Aorta (tissue), 5 donors: Measurements from ENCODE around the gene PKIG. TPM values are rescaled to one million over a fixed set of nuclear protein-coding genes. Genes with fewer than 3 reads are reported as not detected.

ENCODE experiments used
- ATAC-seq: fragments of 200-7000 bp; cut with Tn5 transposase; one replicate; pipeline ENCODE4 v1.9.1; 2022; ENCODE audit warnings: moderate library complexity; ENCODE audit not compliant: low FRiP score
- DNase-seq, 2 donors: peaks; one replicate each; pipeline ENCODE4 v3.0.0-alpha.2; 2020
- H3K27ac ChIP-seq, 2 donors: one replicate each; pipeline ENCODE4 v1.5.1; 2013; ENCODE audit warnings: low read length in 2 of 2, mild to moderate bottlenecking in 2 of 2, moderate library complexity in 2 of 2, control low read depth in 1 of 2, inconsistent platforms in 1 of 2, low read depth in 1 of 2
- H3K27me3 ChIP-seq, 2 donors: one replicate each; pipeline ENCODE4 v1.6.1; 2013; ENCODE audit warnings: control low read depth in 1 of 2, low read length in 1 of 2, mild to moderate bottlenecking in 1 of 2, moderate library complexity in 1 of 2; ENCODE audit not compliant: insufficient read depth in 2 of 2, control insufficient read depth in 1 of 2
- H3K36me3 ChIP-seq, 2 donors: one replicate each; pipeline ENCODE4 v1.6.1; 2013; ENCODE audit warnings: control low read depth in 1 of 2, low read length in 1 of 2, mild to moderate bottlenecking in 1 of 2; ENCODE audit not compliant: insufficient read depth in 2 of 2, control insufficient read depth in 1 of 2
- H3K4me1 ChIP-seq, 2 donors: one replicate each; pipeline ENCODE4 v1.6.1; 2013; ENCODE audit warnings: low read length in 2 of 2, control low read depth in 1 of 2, mild to moderate bottlenecking in 1 of 2, moderate library complexity in 1 of 2; ENCODE audit not compliant: insufficient read depth in 2 of 2, control insufficient read depth in 1 of 2
- H3K4me3 ChIP-seq, 2 donors: one replicate each; pipeline ENCODE4 v1.5.1; 2013; ENCODE audit warnings: low read length in 2 of 2, control low read depth in 1 of 2, mild to moderate bottlenecking in 1 of 2
- H3K9me3 ChIP-seq: one replicate; pipeline ENCODE4 v1.6.1; 2013; ENCODE audit warnings: mild to moderate bottlenecking, low read length; ENCODE audit not compliant: control insufficient read depth
- WGBS, 2 donors: extraction: QIAGEN DNeasy Blood & Tissue Kit; methylation state at CpG; one replicate each; pipeline ENCODE4 v1.1.7; 2013; 5-methylcytosine and 5-hydroxymethylcytosine counted together
- intact Hi-C, 2 donors: fragments of 100-400 bp; cut with DNase I; formaldehyde crosslinking; loops; one replicate each; pipeline versions ENCODE4 v1.14.2 to v1.15.0; 2022
- polyA plus RNA-seq, 2 donors: library from polyadenylated mRNA; stranded (reverse); fragments of 200-250 nt; gene quantifications; one replicate each; pipeline ENCODE4 v1.2.3, GENCODE V29; 2013
- total RNA-seq, 2 donors: library from RNA; stranded (reverse); fragmentation: NEBNext Ultra II Directional; extraction: Animal tissue kit (Norgen Biotek cat#: 25700); gene quantifications; one replicate each; pipeline ENCODE4 v1.2.1, GENCODE V29; 2021
- donor health status: healthy with polysubstance abuse.
- donor health status: Bipolar disorder and iron deficiency.
- donor health status: DM: no; HTN: no; CAD: no.
- donor health status: DM: no; HTN: no; CAD: no.
- donor health status: DM: yes; HTN: yes; CAD: no.

Gene PKIG
- total and polyA plus RNA-seq, 4 donors: 80.9 to 247 (median 137) TPM

DNA sequence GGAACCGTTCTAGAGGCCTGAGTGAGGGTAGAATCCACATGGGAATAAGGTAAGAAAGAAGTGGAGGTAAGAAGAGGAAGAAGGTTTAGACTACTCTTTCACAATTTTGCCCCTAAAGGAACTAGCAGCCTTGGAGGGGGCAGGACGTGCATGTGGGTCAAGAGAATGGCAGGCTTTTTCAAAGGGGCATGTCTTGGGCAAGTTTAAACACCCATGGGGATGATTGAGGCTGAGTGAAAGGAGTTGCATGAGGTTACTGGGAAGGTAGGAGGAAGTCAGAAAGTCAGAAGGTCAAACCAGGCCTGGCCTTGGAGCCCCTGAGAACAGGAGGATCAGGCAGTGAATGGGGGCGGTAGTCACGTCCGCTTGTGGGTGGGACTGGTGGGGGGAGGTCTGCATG, 58.9 kb downstream of the PKIG start:
- H3K27ac ChIP-seq: no peak overlapping the region
- H3K27me3 ChIP-seq: no peaks in the 10 kb centered on the region
- H3K4me3 ChIP-seq: no peak overlapping the region
- DNase-seq: no peak
- 96 to 98% methylated on average over 5 of the region's 5 CpGs for WGBS, 2 donors
- no peak for ATAC-seq
- H3K9me3 ChIP-seq: no peaks in the 10 kb centered on the region
- H3K4me1 ChIP-seq: no peaks in the 10 kb centered on the region
- no peaks in the 10 kb centered on the region for H3K36me3 ChIP-seq
- intact Hi-C loops: no loop called here

DNA sequence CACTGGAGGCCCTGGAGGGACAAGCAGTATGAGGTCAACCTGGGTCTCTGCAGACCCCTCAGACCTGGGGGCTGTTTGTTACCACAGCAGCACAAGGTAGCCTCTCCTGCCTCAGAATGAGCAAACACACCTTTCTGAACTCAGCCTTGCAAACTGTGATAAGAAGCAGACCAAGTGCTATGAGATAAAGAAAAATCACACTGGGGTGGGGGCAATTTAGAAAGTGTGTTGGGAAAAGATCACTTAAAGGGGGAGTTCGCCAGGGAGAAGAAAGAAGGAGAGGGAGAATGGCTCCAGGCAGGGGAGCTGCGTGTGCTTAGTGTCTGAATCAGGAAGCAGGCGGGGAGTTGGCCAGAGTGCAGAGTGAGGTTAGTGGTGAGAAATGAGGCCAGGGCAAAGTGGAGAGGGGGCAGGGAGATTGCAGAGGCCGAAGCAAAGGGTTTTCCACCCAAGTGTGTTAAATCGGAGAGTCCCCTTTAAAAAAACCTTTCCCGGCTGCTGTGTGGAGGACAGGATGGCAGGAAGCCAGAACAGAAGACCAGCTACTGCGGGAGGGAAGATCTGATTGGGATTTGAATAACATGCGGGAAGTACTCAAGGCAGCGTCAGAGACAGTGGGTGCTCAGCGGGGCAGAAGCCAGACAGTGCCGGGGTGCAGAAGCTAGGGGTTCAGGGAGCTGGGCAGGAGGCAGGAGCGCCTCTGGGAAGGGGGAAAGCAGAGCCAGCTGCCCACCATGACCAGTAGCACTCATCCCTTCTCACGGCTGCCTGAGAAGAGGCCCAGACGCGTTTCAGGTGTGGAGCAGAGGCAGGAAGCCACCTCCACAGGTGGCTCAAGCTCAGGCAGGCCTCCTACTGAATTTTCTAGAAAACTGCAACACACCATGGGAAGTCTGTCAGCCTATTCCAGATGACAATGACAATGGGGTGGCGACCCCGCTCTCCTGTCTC, 60.1 kb downstream of the PKIG start:
- H3K4me1 ChIP-seq: no peaks in the 10 kb centered on the region
- DNase-seq (peak; percentile 80 to 82), ATAC-seq (peak; percentile 61)
- no peak overlapping the region for H3K4me3 ChIP-seq
- H3K27me3 ChIP-seq: no peaks in the 10 kb centered on the region
- no peaks in the 10 kb centered on the region for H3K9me3 ChIP-seq
- intact Hi-C loops: no loop called here
- H3K27ac ChIP-seq: no peak overlapping the region
- 37% methylated on average over 17 of the region's 17 CpGs for WGBS, 2 donors
- no peaks in the 10 kb centered on the region for H3K36me3 ChIP-seq

DNA sequence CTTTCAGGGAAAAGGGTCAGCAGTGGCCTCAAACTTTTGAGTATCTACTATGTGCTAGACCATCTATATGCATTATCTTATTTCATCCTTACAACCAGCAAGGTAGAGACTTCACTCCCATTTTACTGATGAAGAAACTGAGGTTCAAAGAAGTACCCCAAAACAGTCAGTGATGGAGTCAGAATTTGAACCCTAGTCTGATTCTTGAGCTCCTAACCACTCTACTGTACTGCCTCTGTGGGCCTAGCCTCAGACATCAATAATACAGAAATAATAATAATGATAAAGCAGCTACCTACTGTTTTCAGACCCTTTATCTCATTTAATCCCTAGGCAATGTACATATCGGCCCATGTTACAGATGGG, 60.8 kb downstream of the PKIG start:
- DNase-seq (no peak), ATAC-seq (no peak)
- H3K27ac ChIP-seq: no peak overlapping the region
- H3K36me3 ChIP-seq: no peaks in the 10 kb centered on the region
- no peaks in the 10 kb centered on the region for H3K9me3 ChIP-seq
- intact Hi-C loops: no loop called here
- no peaks in the 10 kb centered on the region for H3K4me1 ChIP-seq
- no peak overlapping the region for H3K4me3 ChIP-seq
- WGBS, 2 donors: 87 to 90% methylated on average over 1 of the region's 1 CpG
- H3K27me3 ChIP-seq: no peaks in the 10 kb centered on the region

DNA sequence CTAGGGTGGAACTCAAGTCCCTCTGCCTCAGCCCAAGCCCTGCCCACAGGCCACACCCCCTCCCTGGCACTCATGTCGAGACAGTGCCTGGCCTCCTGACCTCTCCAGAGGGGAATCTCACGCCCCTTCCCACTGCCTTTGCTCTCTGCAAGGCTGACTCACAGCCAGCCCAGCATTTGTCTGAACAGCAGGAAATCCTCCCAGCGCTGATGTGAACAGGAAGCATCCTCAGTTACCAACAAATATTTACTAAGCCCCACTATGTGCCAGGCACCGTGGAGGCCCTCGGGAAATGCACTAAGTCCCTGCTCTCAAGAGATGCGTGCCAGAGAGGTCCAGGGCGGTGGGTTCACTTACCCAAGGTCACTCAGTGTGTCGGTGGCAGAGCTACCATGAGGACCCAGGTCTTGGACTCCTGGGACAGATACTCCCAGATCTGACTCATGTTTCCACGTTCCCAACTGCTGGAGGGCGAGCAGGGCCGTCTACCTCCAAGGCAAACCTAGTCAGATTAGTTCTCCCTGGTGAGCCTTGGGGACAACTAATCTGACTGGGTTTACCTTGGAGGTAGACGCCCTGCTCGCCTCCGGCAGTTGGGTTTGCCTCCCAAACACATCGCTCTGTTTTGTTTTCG, 61.3 kb downstream of the PKIG start:
- Histone ChIP-seq H3K27ac (no peak overlapping the region), H3K27me3 (no peaks in the 10 kb centered on the region), H3K9me3 (no peaks in the 10 kb centered on the region), H3K4me1 (no peaks in the 10 kb centered on the region), H3K4me3 (no peak overlapping the region), H3K36me3 (no peaks in the 10 kb centered on the region)
- ATAC-seq: peak; percentile 55
- WGBS, 2 donors: 66% methylated on average over 16 of the region's 16 CpGs
- intact Hi-C loops: no loop called here
- peak; percentile 86 to 89 for DNase-seq

DNA sequence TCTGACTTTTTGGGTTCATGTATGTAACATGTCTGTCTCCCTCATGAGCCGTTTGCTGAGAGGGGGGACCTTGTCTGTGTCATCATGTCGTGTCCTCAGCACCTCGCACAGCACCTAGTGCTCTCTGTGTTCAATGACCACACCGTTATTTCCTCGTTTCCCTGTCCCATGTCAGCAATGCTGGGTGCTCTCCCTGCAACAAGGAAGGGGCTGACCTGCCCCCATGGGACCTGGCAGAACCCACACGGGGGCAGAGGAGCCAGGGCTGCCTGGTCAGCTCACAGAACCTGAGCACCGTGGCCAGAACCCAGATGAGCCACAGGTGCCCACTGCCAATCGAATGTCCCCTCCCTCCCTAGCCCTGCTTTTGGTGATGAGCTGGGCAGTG, 61.8 kb downstream of the PKIG start:
- H3K9me3 ChIP-seq: no peaks in the 10 kb centered on the region
- WGBS, 2 donors: 86 to 90% methylated on average over 8 of the region's 8 CpGs
- no peak for DNase-seq
- H3K27ac ChIP-seq: no peak overlapping the region
- no peaks in the 10 kb centered on the region for H3K27me3 ChIP-seq
- no peaks in the 10 kb centered on the region for H3K4me1 ChIP-seq
- intact Hi-C loops: no loop called here
- ATAC-seq: no peak
- H3K4me3 ChIP-seq: no peak overlapping the region
- no peaks in the 10 kb centered on the region for H3K36me3 ChIP-seq

DNA sequence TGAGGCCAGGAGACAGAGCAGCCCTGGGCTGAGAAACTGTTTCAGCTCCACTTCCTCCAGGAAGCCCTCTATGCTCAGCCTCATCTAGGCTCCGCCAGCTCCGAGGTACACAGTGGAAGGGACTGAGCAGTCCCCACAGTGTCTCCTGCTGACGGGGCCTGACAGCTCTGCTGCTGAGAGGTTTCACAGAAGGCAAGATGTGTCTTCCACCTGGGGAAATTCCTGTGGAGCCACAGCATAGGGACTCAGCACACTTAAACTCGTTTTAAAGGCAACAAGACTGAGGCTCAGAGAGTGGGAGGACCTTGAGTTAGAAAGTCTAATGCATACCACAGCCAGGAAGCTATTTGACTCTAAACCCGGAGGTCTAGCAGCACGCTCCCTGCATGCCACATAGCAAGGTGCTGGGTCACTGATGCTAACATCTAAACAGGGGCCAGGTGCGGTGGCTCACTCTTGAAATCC, 62.3 kb downstream of the PKIG start:
- ATAC-seq: no peak
- H3K4me3 ChIP-seq: no peak overlapping the region
- 81 to 85% methylated on average over 7 of the region's 7 CpGs for WGBS, 2 donors
- no peak overlapping the region for H3K27ac ChIP-seq
- DNase-seq: no peak
- no peaks in the 10 kb centered on the region for H3K27me3 ChIP-seq
- intact Hi-C loops: no loop called here
- no peaks in the 10 kb centered on the region for H3K36me3 ChIP-seq
- no peaks in the 10 kb centered on the region for H3K9me3 ChIP-seq
- no peaks in the 10 kb centered on the region for H3K4me1 ChIP-seq

DNA sequence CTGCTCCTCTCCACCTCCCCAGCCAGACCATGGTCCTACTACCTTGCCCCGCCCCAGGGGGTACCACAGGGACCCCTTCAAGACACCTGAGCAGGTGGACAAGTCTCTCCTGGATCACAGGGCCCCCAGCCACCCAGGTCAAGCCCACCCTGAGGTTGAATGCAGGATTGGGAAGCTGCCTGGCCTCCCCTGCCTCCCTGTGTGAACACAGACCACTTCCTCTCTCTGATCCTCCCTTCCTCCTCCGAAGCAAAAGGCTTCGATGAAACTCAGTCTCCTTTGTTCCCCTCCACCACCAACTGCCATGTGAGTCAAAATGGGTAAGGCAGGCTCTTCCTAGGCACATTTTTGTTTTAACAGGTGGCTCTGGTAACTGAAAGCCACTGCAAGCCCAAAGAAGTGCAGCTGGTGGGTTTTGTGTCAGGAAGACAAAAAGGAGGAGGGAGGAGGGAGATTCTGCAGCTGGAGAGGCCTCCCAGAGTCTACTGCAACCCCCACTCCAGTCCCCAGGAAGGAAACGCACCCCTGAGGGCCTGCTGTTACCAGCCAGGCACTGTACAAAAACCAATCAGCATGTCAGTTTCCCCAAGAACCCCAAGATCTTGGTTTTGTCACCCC, 63.8 kb downstream of the PKIG start:
- Histone ChIP-seq H3K36me3 (no peaks in the 10 kb centered on the region), H3K27ac (no peak overlapping the region), H3K27me3 (no peaks in the 10 kb centered on the region), H3K4me3 (no peak overlapping the region), H3K9me3 (no peaks in the 10 kb centered on the region), H3K4me1 (no peaks in the 10 kb centered on the region)
- DNase-seq (no peak), ATAC-seq (no peak)
- 71 to 75% methylated on average over 4 of the region's 4 CpGs for WGBS, 2 donors
- intact Hi-C loops: no loop called here

DNA sequence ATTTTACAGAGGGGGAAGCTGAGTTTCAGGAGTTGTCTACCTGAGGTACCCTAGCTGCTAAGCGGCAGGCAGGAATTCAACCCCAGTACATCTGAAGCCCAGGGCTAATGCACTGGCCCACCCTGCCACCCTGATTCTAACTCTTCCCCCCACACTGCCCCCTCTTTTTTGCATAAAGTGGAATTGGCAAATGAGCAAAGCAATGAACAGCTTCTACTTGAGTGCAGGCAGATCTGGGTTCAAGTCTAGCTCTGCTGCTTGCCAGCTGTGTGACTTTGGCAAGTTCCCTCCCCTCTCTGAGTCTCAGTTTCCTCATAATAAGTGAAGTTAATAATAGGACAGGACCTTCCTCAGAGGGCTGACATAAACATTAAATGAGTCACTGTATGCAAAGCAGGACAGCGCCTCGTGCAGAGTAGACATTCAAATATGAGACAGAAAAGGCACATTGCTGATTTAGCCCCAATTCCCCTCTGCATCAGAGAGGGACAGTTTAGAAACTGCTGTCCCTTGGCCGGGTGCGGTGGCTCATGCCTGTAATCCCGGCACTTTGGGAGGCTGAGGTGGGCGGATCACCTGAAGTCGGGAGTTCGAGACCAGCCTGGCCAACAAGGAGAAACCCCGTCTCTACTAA, 64.4 kb downstream of the PKIG start:
- no peaks in the 10 kb centered on the region for H3K9me3 ChIP-seq
- no peak for ATAC-seq
- no peak overlapping the region for H3K27ac ChIP-seq
- intact Hi-C loops: no loop called here
- H3K4me3 ChIP-seq: no peak overlapping the region
- no peak for DNase-seq
- no peaks in the 10 kb centered on the region for H3K4me1 ChIP-seq
- H3K36me3 ChIP-seq: no peaks in the 10 kb centered on the region
- WGBS, 2 donors: 78 to 84% methylated on average over 10 of the region's 10 CpGs
- no peaks in the 10 kb centered on the region for H3K27me3 ChIP-seq
